ENCODE results near the gene PBX2. TPM values are rescaled to one million over a fixed set of nuclear protein-coding genes. Genes with fewer than 3 reads are reported as not detected.

PBX2 gene
- total RNA-seq, 6 experiments from 2014 or later = 50.7 to 61.4 (median 56.2) TPM

DNA sequence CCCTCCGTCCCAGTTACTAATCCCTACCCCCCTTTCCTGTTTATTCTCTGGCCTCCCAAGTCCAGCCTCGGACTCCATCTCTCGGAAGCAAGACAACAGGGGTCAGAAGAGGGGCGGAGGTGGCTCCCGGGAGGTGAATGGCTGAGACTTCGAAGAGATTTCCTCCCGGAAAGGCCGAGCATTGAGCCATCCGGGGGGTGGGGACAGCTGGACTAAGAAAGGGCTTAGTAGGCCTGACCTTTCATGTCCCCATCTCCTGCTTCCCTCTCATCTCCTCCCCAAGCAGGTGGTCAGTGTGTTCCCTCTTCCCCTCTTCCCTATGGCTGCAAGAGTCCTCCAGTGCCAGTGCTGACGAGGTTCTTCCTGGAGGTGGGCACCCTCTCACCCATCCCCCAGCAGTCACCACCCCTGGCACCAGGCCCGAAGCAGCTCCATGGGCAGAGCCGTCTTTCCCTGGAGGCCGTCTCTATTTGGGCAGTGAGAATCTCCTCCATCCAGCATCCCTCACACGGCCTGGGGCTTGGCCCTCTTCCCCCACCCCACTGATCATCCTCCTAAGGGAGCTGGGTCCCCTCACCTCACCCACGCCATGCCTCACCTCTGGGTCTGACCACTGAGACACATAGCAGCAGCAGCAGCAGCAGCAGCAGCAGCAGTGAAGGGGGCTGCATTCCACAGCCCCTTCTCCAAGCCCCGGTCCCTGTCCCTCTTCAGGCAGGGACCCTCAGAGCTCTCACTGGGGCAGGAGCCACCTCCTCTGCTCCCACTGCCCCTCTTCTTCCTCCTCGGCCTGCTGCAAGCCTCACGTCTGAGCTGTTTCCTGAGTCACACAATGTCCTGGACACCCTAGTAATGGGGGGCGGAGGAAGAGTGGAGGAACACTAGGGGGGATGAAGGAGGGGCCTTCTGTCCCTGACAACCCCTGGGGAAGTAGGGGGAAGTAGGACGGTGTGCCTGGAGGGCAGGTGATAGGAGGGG lies 33.5 kb upstream of the PBX2 start, which contains the start of gene NOTCH4:
TSS of gene NOTCH4 (minus strand) at position 810 of the 978 bp plus-strand sequence. CDS start at position 671, 139 bp downstream.
- Mint-ChIP-seq H3K9me3 (no peaks in the 10 kb centered on the region), H3K36me3 (ENCODE audit: low read depth) (no peaks in the 10 kb centered on the region), H3K27ac (no peak within 1 kb of the TSS), H3K4me1 (ENCODE audit: low read depth) (0 out of 2 replicates have a peak, but pooled peaks cover 7% of the 10 kb centered on the region), H3K27me3 (ENCODE audit: insufficient read depth) (peaks cover 37% of the 10 kb centered on the region), H3K4me3 (no peak within 1 kb of the TSS)
- TF ChIP-seq, protein P1, sequence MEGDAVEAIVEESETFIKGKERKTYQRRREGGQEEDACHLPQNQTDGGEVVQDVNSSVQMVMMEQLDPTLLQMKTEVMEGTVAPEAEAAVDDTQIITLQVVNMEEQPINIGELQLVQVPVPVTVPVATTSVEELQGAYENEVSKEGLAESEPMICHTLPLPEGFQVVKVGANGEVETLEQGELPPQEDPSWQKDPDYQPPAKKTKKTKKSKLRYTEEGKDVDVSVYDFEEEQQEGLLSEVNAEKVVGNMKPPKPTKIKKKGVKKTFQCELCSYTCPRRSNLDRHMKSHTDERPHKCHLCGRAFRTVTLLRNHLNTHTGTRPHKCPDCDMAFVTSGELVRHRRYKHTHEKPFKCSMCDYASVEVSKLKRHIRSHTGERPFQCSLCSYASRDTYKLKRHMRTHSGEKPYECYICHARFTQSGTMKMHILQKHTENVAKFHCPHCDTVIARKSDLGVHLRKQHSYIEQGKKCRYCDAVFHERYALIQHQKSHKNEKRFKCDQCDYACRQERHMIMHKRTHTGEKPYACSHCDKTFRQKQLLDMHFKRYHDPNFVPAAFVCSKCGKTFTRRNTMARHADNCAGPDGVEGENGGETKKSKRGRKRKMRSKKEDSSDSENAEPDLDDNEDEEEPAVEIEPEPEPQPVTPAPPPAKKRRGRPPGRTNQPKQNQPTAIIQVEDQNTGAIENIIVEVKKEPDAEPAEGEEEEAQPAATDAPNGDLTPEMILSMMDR (IDR thresholded peaks at IDR 0.05) = no peak
- DNase-seq = no peak

DNA sequence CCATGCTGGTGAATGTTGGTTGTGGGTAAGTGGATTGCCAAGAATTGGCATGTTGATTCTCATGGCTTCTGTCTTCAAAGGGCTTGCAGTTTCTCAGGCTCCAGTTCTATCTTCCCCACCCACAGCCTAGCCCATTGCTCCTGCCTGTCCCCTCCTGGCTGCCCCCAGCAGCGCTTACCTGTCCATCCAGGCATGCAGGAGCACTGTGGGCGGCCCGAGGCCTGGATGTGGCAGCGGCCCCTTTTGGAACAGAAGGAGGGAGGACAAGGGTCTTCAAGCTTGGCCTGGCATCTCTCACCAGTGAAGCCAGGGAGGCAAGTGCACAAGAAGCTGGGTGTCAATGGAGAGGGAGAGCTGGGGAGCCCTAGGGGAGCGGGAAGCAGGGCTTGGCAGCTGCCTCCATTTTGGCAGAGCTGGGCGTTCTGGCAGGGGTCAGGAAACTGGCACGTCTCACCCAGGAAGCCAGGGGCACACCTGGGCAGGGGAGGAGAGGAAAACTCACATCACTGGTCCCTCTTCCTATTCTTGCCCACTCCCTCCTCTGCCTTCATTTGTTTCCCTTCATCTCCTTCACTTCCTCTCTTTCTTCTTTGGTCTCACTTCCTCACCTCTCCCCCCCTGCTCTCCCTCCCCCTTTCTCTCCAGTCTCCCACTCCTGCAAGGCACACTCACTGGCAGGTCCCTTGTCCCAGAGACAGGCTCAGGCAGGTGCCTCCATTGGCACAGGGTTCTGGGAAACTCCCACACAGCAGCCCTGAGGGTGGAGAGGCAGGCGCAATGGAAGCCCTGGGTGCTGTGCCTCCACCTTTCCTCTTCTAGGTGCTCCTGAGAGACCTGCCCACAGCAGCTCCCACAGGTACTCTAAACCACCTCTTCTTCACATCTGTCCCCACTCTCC lies 32.6 kb upstream of the PBX2 start:
- H3K27ac Mint-ChIP-seq = no peak overlapping the region
- H3K27me3 Mint-ChIP-seq (ENCODE audit: insufficient read depth) = peaks cover 44% of the 10 kb centered on the region
- H3K36me3 Mint-ChIP-seq (ENCODE audit: low read depth) = no peaks in the 10 kb centered on the region
- 0 out of 2 replicates have a peak, but pooled peaks cover 7% of the 10 kb centered on the region for H3K4me1 Mint-ChIP-seq (ENCODE audit: low read depth)
- no peak for DNase-seq
- no peak overlapping the region for H3K4me3 Mint-ChIP-seq
- H3K9me3 Mint-ChIP-seq = no peaks in the 10 kb centered on the region
- TF ChIP-seq, protein P1 (IDR thresholded peaks at IDR 0.05) = no peak

DNA sequence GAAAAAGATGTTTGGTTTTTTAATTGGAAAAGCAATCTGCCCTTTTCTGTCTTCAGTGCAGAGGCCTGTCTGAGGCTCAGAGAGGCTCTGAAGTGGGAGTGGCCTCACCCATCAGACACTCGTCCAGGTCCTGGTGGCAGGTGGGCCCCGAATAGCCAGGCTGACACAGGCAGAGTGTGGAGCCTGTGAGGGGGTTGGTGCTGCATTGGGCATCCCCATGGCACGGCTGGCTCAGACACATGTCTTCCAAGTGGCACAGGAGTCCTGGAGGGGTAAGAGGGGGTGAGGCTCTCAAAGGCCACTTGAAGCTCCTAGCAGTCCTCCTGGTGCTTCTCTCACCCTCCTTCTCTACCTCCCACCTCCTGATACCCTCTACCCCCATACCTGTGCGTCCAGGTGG lies 30.0 kb upstream of the PBX2 start:
- Mint-ChIP-seq H3K4me3 (no peak overlapping the region), H3K4me1 (ENCODE audit: low read depth) (0 out of 2 replicates have a peak, but pooled peaks cover 7% of the 10 kb centered on the region), H3K27me3 (ENCODE audit: insufficient read depth) (peaks cover 60% of the 10 kb centered on the region), H3K36me3 (ENCODE audit: low read depth) (no peaks in the 10 kb centered on the region), H3K27ac (no peak overlapping the region), H3K9me3 (no peaks in the 10 kb centered on the region)
- no peak for DNase-seq
- TF ChIP-seq, protein P1 (IDR thresholded peaks at IDR 0.05) = no peak

DNA sequence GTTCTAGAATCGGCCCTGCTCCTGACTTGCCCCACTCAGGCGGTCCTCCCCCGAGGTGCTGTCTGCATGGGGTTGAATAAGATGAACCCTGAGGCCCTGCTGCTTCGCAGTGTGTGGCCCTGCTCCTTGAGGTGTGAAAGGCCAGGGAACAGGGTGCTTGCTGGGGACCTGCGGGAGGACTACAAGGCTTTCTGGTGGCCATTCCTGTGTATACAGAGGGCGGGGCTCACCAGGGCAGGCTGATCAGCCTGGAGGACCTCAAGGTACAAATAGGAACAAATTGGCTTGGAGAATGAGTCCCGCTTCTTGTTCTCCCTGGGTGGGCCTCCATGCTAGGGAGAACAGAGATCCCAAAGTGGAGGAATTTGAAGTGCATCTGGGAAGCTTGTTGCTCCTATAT lies 28.2 kb upstream of the PBX2 start:
- Mint-ChIP-seq H3K9me3 (no peaks in the 10 kb centered on the region), H3K27me3 (ENCODE audit: insufficient read depth) (peaks cover 64% of the 10 kb centered on the region), H3K4me1 (ENCODE audit: low read depth) (no peaks in the 10 kb centered on the region), H3K36me3 (ENCODE audit: low read depth) (no peaks in the 10 kb centered on the region), H3K27ac (no peak overlapping the region), H3K4me3 (no peak overlapping the region)
- TF ChIP-seq, protein P1 (IDR thresholded peaks at IDR 0.05) = no peak
- DNase-seq = no peak

DNA sequence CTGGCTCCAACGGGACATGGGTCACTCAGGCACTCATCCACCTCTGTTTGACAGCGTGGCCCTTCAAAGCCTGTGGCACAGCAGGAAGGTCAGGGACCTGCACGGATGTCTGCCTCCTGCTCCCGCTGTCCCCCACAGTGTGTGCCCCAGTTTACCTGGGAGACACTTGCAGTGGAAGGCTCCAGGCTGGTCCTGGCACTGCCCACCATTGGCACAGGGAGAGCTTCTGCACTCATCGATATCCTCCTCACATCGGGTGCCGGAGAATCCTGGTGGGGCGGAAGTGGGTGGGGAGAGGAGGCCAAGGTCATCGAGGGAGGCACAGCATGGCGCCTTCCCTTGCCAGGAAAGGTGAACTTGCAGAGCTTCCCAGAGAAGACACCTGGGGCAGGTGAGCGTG lies 27.0 kb upstream of the PBX2 start:
- H3K27me3 Mint-ChIP-seq (ENCODE audit: insufficient read depth) = peaks cover 60% of the 10 kb centered on the region

More for the DNA sequence above, 27.0 kb upstream of the PBX2 start:
- no peaks in the 10 kb centered on the region for H3K36me3 Mint-ChIP-seq (ENCODE audit: low read depth)
- H3K4me1 Mint-ChIP-seq (ENCODE audit: low read depth) = no peaks in the 10 kb centered on the region
- TF ChIP-seq, protein P1 (IDR thresholded peaks at IDR 0.05) = no peak
- H3K27ac Mint-ChIP-seq = no peak overlapping the region
- DNase-seq = no peak
- H3K9me3 Mint-ChIP-seq = no peaks in the 10 kb centered on the region
- H3K4me3 Mint-ChIP-seq = no peak overlapping the region

Measured in HFFc6 (cell line).